GM12864 (cell line): ENCODE data around the gene ACVR2B.

Experiments
- DNase-seq: peaks from one replicate; pipeline ENCODE4 v3.0.0-alpha.2; 2011; ENCODE audit warnings: low read depth
- H3K4me3 ChIP-seq: 2 replicates; pipeline ENCODE4 v1.5.1; 2011; ENCODE audit warnings: mild to moderate bottlenecking, low read depth, low read length, control low read depth
- CTCF ChIP-seq: IDR thresholded peaks from 2 replicates; pipeline ENCODE4 v1.5.1; 2011; ENCODE audit warnings: low read depth, mild to moderate bottlenecking, moderate library complexity, low read length, control low read depth, inconsistent platforms; ENCODE audit errors: missing control alignments

The ACVR2B gene

GRCh38 chr3:38534180-38534579, 80.5 kb downstream of the ACVR2B start:
- no peak overlapping the region for H3K4me3 ChIP-seq
- TF ChIP-seq CTCF, result no peak
- no peak for DNase-seq

- H3K4me3 ChIP-seq, result no peak overlapping the region
- DNase-seq, result no peak
- TF ChIP-seq CTCF, result no peak
Observed at GRCh38 chr3:38534604-38535003, 80.9 kb downstream of the ACVR2B start.

- no peak for DNase-seq
- no peak for TF ChIP-seq CTCF
- no peak overlapping the region for H3K4me3 ChIP-seq
Observed at GRCh38 chr3:38536671-38537070, 83.0 kb downstream of the ACVR2B start.

GRCh38 chr3:38538773-38539353, 85.2 kb downstream of the ACVR2B start:
- DNase-seq, result no peak
- no peak for TF ChIP-seq CTCF
- no peak overlapping the region for H3K4me3 ChIP-seq

- DNase-seq, result no peak
- no peak for TF ChIP-seq CTCF
- no peak overlapping the region for H3K4me3 ChIP-seq
Observed at GRCh38 chr3:38541806-38542205, 88.1 kb downstream of the ACVR2B start.
